Measurements from ENCODE around the gene INHA. TPM values are rescaled to one million over a fixed set of nuclear protein-coding genes. Genes with fewer than 3 reads are reported as not detected.
A peak's percentile ranks its signal among the peaks of the same experiment; 100 is the strongest.

Gene INHA
- total RNA-seq, 3 donors from 2014 or later: 0.19 TPM; not detected in 2

GRCh38 chr2:219547621-219548020 lies 24.5 kb upstream of the INHA start:
- H3K4me1 ChIP-seq (ENCODE audit: low read depth): peaks cover 12% of the 10 kb centered on the region
- intact Hi-C loops (cut with DNase I, micrococcal nuclease): no loop called here
- H3K9me3 ChIP-seq: no peaks in the 10 kb centered on the region
- DNase-seq (no peak), ATAC-seq (no peak)
- H3K4me3 ChIP-seq: no peak overlapping the region
- H3K36me3 ChIP-seq (ENCODE audit: low read depth): no peaks in the 10 kb centered on the region
- TF ChIP-seq CTCF (IDR thresholded peaks at IDR 0.05): no peak

GRCh38 chr2:219548990-219549389 lies 23.1 kb upstream of the INHA start:
- intact Hi-C loops (cut with DNase I, micrococcal nuclease): no loop called here
- ATAC-seq: no peak
- H3K4me3 ChIP-seq: no peak overlapping the region
- H3K4me1 ChIP-seq (ENCODE audit: low read depth): peaks cover 19% of the 10 kb centered on the region
- DNase-seq: no peak
- TF ChIP-seq CTCF (IDR thresholded peaks at IDR 0.05): no peak
- no peaks in the 10 kb centered on the region for H3K9me3 ChIP-seq
- no peaks in the 10 kb centered on the region for H3K36me3 ChIP-seq (ENCODE audit: low read depth)

- DNase-seq: no peak
- no peak for ATAC-seq
- no peak overlapping the region for H3K4me3 ChIP-seq
- H3K36me3 ChIP-seq (ENCODE audit: low read depth): no peaks in the 10 kb centered on the region
- H3K9me3 ChIP-seq: no peaks in the 10 kb centered on the region
- intact Hi-C loops (cut with DNase I, micrococcal nuclease): no loop called here
- H3K4me1 ChIP-seq (ENCODE audit: low read depth): peaks cover 13% of the 10 kb centered on the region
- no peak for TF ChIP-seq CTCF (IDR thresholded peaks at IDR 0.05)
Observed at GRCh38 chr2:219549619-219550018, 22.5 kb upstream of the INHA start.

GRCh38 chr2:219551441-219552381 lies 20.4 kb upstream of the INHA start:
- Histone ChIP-seq H3K36me3 (ENCODE audit: low read depth) (no peaks in the 10 kb centered on the region), H3K4me1 (ENCODE audit: low read depth) (peaks cover 13% of the 10 kb centered on the region), H3K4me3 (no peak overlapping the region), H3K9me3 (no peaks in the 10 kb centered on the region)
- peak; percentile 33 for ATAC-seq
- DNase-seq: peak in 1 of 3 donors; percentile 57
- TF ChIP-seq CTCF (IDR thresholded peaks at IDR 0.05): no peak
- intact Hi-C loops (cut with DNase I, micrococcal nuclease): no loop called here

- no peak for TF ChIP-seq CTCF (IDR thresholded peaks at IDR 0.05)
- intact Hi-C loops (cut with DNase I, micrococcal nuclease): no loop called here
- Histone ChIP-seq H3K9me3 (no peaks in the 10 kb centered on the region), H3K4me3 (no peak overlapping the region), H3K36me3 (ENCODE audit: low read depth) (no peaks in the 10 kb centered on the region), H3K4me1 (ENCODE audit: low read depth) (peaks cover 13% of the 10 kb centered on the region)
- peak; percentile 95 for ATAC-seq
- DNase-seq: peak; percentile 84 to 94 (median 90)
Observed at GRCh38 chr2:219552382-219553167, 19.5 kb upstream of the INHA start.

All from mucosa of descending colon (tissue), 3 donors.